Endothelial cell of umbilical vein (primary cell): ENCODE data around the gene PCDH18. TPM values are rescaled to one million over a fixed set of nuclear protein-coding genes. Genes with fewer than 3 reads are reported as not detected.

Source experiments
- BruUV-seq: library from RNA; stranded (reverse); fragments of 400-500 nt; replicated peaks from 2 replicates; lab custom pipeline; 2021; lab: Mats Ljungman, UMichigan
- CTCF ChIA-PET: fragments of 300-600, 350-600 bp; sonication (Branson Sonifier 250); formaldehyde crosslinking; loops from one replicate; lab custom pipeline; 2021; ENCODE audit warnings: antibody characterized with exemption, inconsistent platforms; lab: Charles Lee
- POLR2A ChIA-PET: fragments of 300-600, 350-600 bp; sonication (Branson Sonifier 250); formaldehyde crosslinking; loops from one replicate; lab custom pipeline; 2021; ENCODE audit warnings: antibody characterized with exemption, inconsistent platforms; lab: Charles Lee
- DNase-seq: peaks from one replicate; pipeline ENCODE4 v3.0.0-alpha.2; 2011; ENCODE audit warnings: low read depth, low spot score
- FAIRE-seq: peaks from 2 replicates; lab custom pipeline; 2011; peaks lifted over from hg19 to GRCh38; lab: Jason Lieb, UNC
- H2AFZ ChIP-seq: 2 replicates; pipeline ENCODE4 v1.6.0; 2012; ENCODE audit warnings: low read depth, low read length, control low read depth, inconsistent platforms
- H3K27ac ChIP-seq: 2 replicates; pipeline ENCODE4 v1.5.1; 2011; ENCODE audit warnings: low read depth, mild to moderate bottlenecking, control low read depth, low read length, moderate library complexity; ENCODE audit not compliant: insufficient read depth
- H3K27me3 ChIP-seq, 2 experiments: 2 replicates each; pipeline versions ENCODE4 v1.6.0 to v1.6.1; 2011; ENCODE audit warnings: low read length in 2 of 2, mixed read lengths in 1 of 2; ENCODE audit not compliant: control insufficient read depth in 2 of 2, insufficient read depth in 2 of 2
- H3K36me3 ChIP-seq, 2 experiments: 2 replicates in 1 of 2; 3 replicates in 1 of 2; pipeline ENCODE4 v1.5.1; 2011; ENCODE audit warnings: low read length in 2 of 2, mild to moderate bottlenecking in 1 of 2, moderate library complexity in 1 of 2; ENCODE audit not compliant: control insufficient read depth in 2 of 2, insufficient read depth in 2 of 2; ENCODE audit errors: extremely low read depth in 1 of 2
- H3K4me1 ChIP-seq: 3 replicates; pipeline ENCODE4 v1.5.1; 2011; ENCODE audit warnings: mild to moderate bottlenecking, low read length; ENCODE audit not compliant: control insufficient read depth, insufficient read depth; ENCODE audit errors: extremely low read depth
- H3K4me2 ChIP-seq: 2 replicates; pipeline ENCODE4 v1.6.1; 2011; ENCODE audit warnings: low read length, control low read depth, mixed read lengths; ENCODE audit not compliant: insufficient read depth
- H3K4me3 ChIP-seq, 3 experiments: fragments of 200-600 bp in 1 of 3; sonication (generic), shearing (Covaris generic) in 1 of 3; replicated peaks in 1 of 3; 2 replicates each; pipeline ENCODE4 v1.5.1; 2011 to 2016; ENCODE audit warnings: control low read depth in 3 of 3, low read length in 3 of 3, mild to moderate bottlenecking in 2 of 3, inconsistent platforms in 1 of 3, low read depth in 1 of 3, moderate library complexity in 1 of 3; ENCODE audit not compliant: insufficient read depth in 1 of 3
- H3K79me2 ChIP-seq: 2 replicates; pipeline ENCODE4 v1.6.0; 2012; ENCODE audit warnings: low read length, inconsistent platforms; ENCODE audit not compliant: control insufficient read depth, insufficient read depth
- H3K9ac ChIP-seq: replicated peaks from 2 replicates; pipeline ENCODE3; 2011; ENCODE audit warnings: low read length, control low read depth; ENCODE audit not compliant: insufficient read depth; ENCODE audit errors: extremely low read depth
- H3K9me1 ChIP-seq: replicated peaks from 3 replicates; pipeline ENCODE4 v1.6.0; 2011; ENCODE audit warnings: mild to moderate bottlenecking, low read length; ENCODE audit not compliant: control insufficient read depth, insufficient read depth; ENCODE audit errors: extremely low read depth
- H3K9me3 ChIP-seq: replicated peaks from 2 replicates; pipeline ENCODE4 v1.5.1; 2012; ENCODE audit warnings: low read length, inconsistent platforms; ENCODE audit not compliant: control insufficient read depth, insufficient read depth
- H4K20me1 ChIP-seq: replicated peaks from 2 replicates; pipeline ENCODE3; 2011; ENCODE audit warnings: mild to moderate bottlenecking, low read length; ENCODE audit not compliant: control insufficient read depth, insufficient read depth; ENCODE audit errors: extremely low read depth
- EZH2 ChIP-seq: IDR thresholded peaks from 2 replicates; pipeline ENCODE4 v1.6.1; 2012; ENCODE audit warnings: borderline replicate concordance, low read depth, mild to moderate bottlenecking, moderate library complexity, low read length, inconsistent platforms; ENCODE audit not compliant: severe bottlenecking
- FOS ChIP-seq: IDR thresholded peaks from 2 replicates; pipeline ENCODE4 v1.6.1; 2011; ENCODE audit warnings: mild to moderate bottlenecking, low read length, moderate library complexity, borderline replicate concordance; ENCODE audit not compliant: insufficient read depth
- GATA2 ChIP-seq: IDR thresholded peaks from 2 replicates; pipeline ENCODE4 v1.7.0; 2011; ENCODE audit warnings: low read depth, mild to moderate bottlenecking, moderate library complexity, mixed read lengths, low read length; ENCODE audit not compliant: insufficient read length, insufficient read depth
- JUN ChIP-seq: IDR thresholded peaks from 2 replicates; pipeline ENCODE4 v1.6.1; 2011; ENCODE audit warnings: borderline replicate concordance, low read depth; ENCODE audit not compliant: insufficient read length, insufficient read depth
- MYC ChIP-seq: IDR thresholded peaks from one replicate; pipeline ENCODE4 v1.6.1; 2011; ENCODE audit warnings: mild to moderate bottlenecking, low read depth, low read length
- POLR2A ChIP-seq: IDR thresholded peaks from 2 replicates; pipeline ENCODE4 v1.6.1; 2012; ENCODE audit warnings: low read depth, mild to moderate bottlenecking, control low read depth, low read length
- POLR2AphosphoS5 ChIP-seq: IDR thresholded peaks from 2 replicates; pipeline ENCODE4 v1.6.1; 2012; ENCODE audit warnings: low read depth, mild to moderate bottlenecking, control low read depth, low read length, moderate library complexity; ENCODE audit not compliant: insufficient read depth
- dilution Hi-C: fragments of 300-500 bp; cut with MboI; formaldehyde crosslinking; loops from one replicate; pipeline ENCODE4 v1.15.0; 2019; ENCODE audit warnings: low sequenced_read_pairs; ENCODE audit not compliant: extremely low pct_ligation_motif_present
- intact Hi-C: fragments of 100-400 bp; cut with micrococcal nuclease; formaldehyde crosslinking; loops from one replicate; pipeline ENCODE4 v1.10.0; 2022
- polyA plus RNA-seq, 4 experiments: library from polyadenylated mRNA; depleted of rRNA in 3 of 4; stranded (reverse) in 3 of 4; unstranded in 1 of 4; fragments of >200 nt; gene quantifications; 2 replicates each; pipeline versions ENCODE4 v1.2.1 to v1.2.3, GENCODE V29; 2011 to 2012; ENCODE audit warnings: missing spikeins in 1 of 4
- total RNA-seq: library from RNA; stranded (reverse); gene quantifications from 2 replicates; pipeline ENCODE4 v1.2.3, GENCODE V29; 2021
- TF ChIP-seq, protein P1 (sequence below), 2 donors: IDR thresholded peaks; 1 replicate in 1 of 2; 2 replicates in 1 of 2; pipeline ENCODE4 v1.5.1; 2011; ENCODE audit warnings: low read length in 2 of 2, mild to moderate bottlenecking in 2 of 2, moderate library complexity in 2 of 2, control low read depth in 1 of 2, inconsistent platforms in 1 of 2, low read depth in 1 of 2; ENCODE audit not compliant: insufficient read depth in 1 of 2; ENCODE audit errors: extremely low read depth in 1 of 2
- TF ChIP-seq, protein P2 (sequence below): IDR thresholded peaks from 2 replicates; pipeline ENCODE4 v1.6.1; 2011; ENCODE audit not compliant: insufficient read depth, insufficient read length

Gene PCDH18
- total and polyA plus RNA-seq, 2 donors (not counting 3 experiments of a cell fraction or from before 2014, with no cell fraction given), result 1.5 to 2.2 TPM

DNA sequence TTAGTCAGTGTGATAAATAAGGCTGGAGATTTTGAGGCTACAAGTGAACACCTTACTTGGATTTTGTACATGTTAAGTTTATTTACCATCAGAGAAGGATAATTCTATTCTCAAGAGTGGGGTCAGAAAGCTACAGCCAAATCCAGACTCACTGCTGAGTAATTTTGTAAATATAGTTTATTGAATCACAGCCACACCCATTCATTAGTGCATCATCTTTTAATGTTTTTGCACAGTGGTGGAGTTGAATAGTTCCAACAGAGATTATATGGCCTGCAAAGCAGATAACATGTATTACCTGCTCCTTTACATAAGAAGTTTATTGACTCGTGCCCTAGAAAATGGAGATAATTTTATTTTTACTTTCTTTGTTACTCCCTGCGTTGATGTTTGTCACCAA lies 60.4 kb downstream of the PCDH18 start:
- intact Hi-C loops (no loop called here), dilution Hi-C loops (no loop called here)
- Histone ChIP-seq H3K36me3 (no peaks in the 10 kb centered on the region), H3K27ac (no peak overlapping the region), H3K4me3 (no peak overlapping the region), H4K20me1 (no peaks in the 10 kb centered on the region), H3K4me2 (no peak overlapping the region), H2AFZ (no peak overlapping the region), H3K9me1 (no peaks in the 10 kb centered on the region), H3K79me2 (no peaks in the 10 kb centered on the region), H3K4me1 (no peaks in the 10 kb centered on the region), H3K9me3 (no peaks in the 10 kb centered on the region), H3K9ac (no peak overlapping the region), H3K27me3 (no peaks in the 10 kb centered on the region)
- FAIRE-seq (no peak), DNase-seq (no peak)
- POLR2A ChIA-PET, result no interaction called here
- no TSS peak for BruUV-seq
- CTCF ChIA-PET, result no interaction called here
- TF ChIP-seq JUN (no peak), FOS (no peak), POLR2AphosphoS5 (no peak), MYC (no peak), GATA2 (no peak), POLR2A (no peak), EZH2 (no peak)
- TF ChIP-seq, protein P1, sequence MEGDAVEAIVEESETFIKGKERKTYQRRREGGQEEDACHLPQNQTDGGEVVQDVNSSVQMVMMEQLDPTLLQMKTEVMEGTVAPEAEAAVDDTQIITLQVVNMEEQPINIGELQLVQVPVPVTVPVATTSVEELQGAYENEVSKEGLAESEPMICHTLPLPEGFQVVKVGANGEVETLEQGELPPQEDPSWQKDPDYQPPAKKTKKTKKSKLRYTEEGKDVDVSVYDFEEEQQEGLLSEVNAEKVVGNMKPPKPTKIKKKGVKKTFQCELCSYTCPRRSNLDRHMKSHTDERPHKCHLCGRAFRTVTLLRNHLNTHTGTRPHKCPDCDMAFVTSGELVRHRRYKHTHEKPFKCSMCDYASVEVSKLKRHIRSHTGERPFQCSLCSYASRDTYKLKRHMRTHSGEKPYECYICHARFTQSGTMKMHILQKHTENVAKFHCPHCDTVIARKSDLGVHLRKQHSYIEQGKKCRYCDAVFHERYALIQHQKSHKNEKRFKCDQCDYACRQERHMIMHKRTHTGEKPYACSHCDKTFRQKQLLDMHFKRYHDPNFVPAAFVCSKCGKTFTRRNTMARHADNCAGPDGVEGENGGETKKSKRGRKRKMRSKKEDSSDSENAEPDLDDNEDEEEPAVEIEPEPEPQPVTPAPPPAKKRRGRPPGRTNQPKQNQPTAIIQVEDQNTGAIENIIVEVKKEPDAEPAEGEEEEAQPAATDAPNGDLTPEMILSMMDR (IDR thresholded peaks at IDR 0.05; ENCODE audit: extremely low read depth in 1 of 2, insufficient read depth in 1 of 2, low read depth in 1 of 2, low read length in 2 of 2), result no peak
- TF ChIP-seq, protein P2, sequence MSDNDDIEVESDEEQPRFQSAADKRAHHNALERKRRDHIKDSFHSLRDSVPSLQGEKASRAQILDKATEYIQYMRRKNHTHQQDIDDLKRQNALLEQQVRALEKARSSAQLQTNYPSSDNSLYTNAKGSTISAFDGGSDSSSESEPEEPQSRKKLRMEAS, result no peak
